Osteoblast (primary cell): ENCODE results near the gene NPEPL1. TPM values are rescaled to one million over a fixed set of nuclear protein-coding genes. Genes with fewer than 3 reads are reported as not detected.
A peak's percentile ranks its signal among the peaks of the same experiment; 100 is the strongest.

Experiments
- DNase-seq: peaks from one replicate; pipeline ENCODE4 v3.0.0; 2011; ENCODE audit warnings: low spot score, mixed read lengths; ENCODE audit not compliant: insufficient read length; ENCODE audit errors: missing footprints
- H2AFZ ChIP-seq: 2 replicates; pipeline ENCODE4 v1.6.0; 2011; ENCODE audit warnings: mild to moderate bottlenecking, low read length
- H3K27ac ChIP-seq: 2 replicates; pipeline ENCODE4 v1.5.1; 2011; ENCODE audit warnings: mild to moderate bottlenecking, low read depth, low read length, moderate library complexity
- H3K27me3 ChIP-seq: 2 replicates; pipeline ENCODE4 v1.6.0; 2012; ENCODE audit warnings: mild to moderate bottlenecking, control low read depth, inconsistent platforms, low read length, moderate library complexity; ENCODE audit not compliant: insufficient read depth
- H3K36me3 ChIP-seq: 2 replicates; pipeline ENCODE4 v1.5.1; 2011; ENCODE audit warnings: mild to moderate bottlenecking, low read length, control low read depth, moderate library complexity; ENCODE audit not compliant: insufficient read depth
- H3K4me1 ChIP-seq: 2 replicates; pipeline ENCODE4 v1.5.1; 2011; ENCODE audit warnings: mild to moderate bottlenecking, low read length, control low read depth, moderate library complexity; ENCODE audit not compliant: insufficient read depth
- H3K4me2 ChIP-seq: 2 replicates; pipeline ENCODE4 v1.6.0; 2011; ENCODE audit warnings: mild to moderate bottlenecking, low read length; ENCODE audit not compliant: insufficient read depth
- H3K4me3 ChIP-seq: fragments of 200-600 bp; sonication (generic); 3 replicates; pipeline ENCODE4 v1.5.1; 2012; ENCODE audit warnings: mild to moderate bottlenecking, low read length, inconsistent platforms; ENCODE audit not compliant: insufficient read depth
- H3K79me2 ChIP-seq: 2 replicates; pipeline ENCODE4 v1.6.0; 2012; ENCODE audit warnings: mild to moderate bottlenecking, low read length, control low read depth, inconsistent platforms; ENCODE audit not compliant: insufficient read depth
- H3K9me3 ChIP-seq: 2 replicates; pipeline ENCODE4 v1.5.1; 2011; ENCODE audit warnings: low read depth, low read length, control low read depth
- H4K20me1 ChIP-seq: 2 replicates; pipeline ENCODE4 v1.6.0; 2012; ENCODE audit warnings: mild to moderate bottlenecking, low read length, control low read depth; ENCODE audit not compliant: insufficient read depth
- CTCF ChIP-seq: IDR thresholded peaks from 2 replicates; pipeline ENCODE4 v1.5.1; 2011; ENCODE audit warnings: mild to moderate bottlenecking, low read depth, low read length, moderate library complexity; ENCODE audit errors: extremely low read depth
- total RNA-seq: library from RNA; depleted of rRNA; stranded (reverse); fragments of >200 nt; gene quantifications from 2 replicates; pipeline ENCODE4 v1.2.3, GENCODE V29; 2012

The NPEPL1 gene
- total RNA-seq, 1 donor = 29.7 TPM

GRCh38 chr20:58705208-58705926 lies 12.8 kb downstream of the NPEPL1 start:
- Histone ChIP-seq H3K4me2 (no peak overlapping the region), H3K27me3 (no peaks in the 10 kb centered on the region), H3K4me1 (no peaks in the 10 kb centered on the region), H2AFZ (no peak overlapping the region), H3K4me3 (no peak overlapping the region), H3K36me3 (peaks cover 33% of the 10 kb centered on the region), H4K20me1 (peaks cover 2% of the 10 kb centered on the region), H3K9me3 (no peaks in the 10 kb centered on the region), H3K79me2 (no peaks in the 10 kb centered on the region), H3K27ac (no peak overlapping the region)
- peak; percentile 42 for DNase-seq
- no peak for TF ChIP-seq CTCF

- Histone ChIP-seq H3K27ac (no peak overlapping the region), H3K4me1 (no peaks in the 10 kb centered on the region), H3K4me2 (no peak overlapping the region), H3K9me3 (no peaks in the 10 kb centered on the region), H2AFZ (no peak overlapping the region), H3K79me2 (no peaks in the 10 kb centered on the region), H3K36me3 (peaks cover 33% of the 10 kb centered on the region), H4K20me1 (peaks cover 2% of the 10 kb centered on the region), H3K27me3 (no peaks in the 10 kb centered on the region), H3K4me3 (no peak overlapping the region)
- TF ChIP-seq CTCF = no peak
- peak; percentile 56 for DNase-seq
Observed at GRCh38 chr20:58706150-58706892, 13.7 kb downstream of the NPEPL1 start.

GRCh38 chr20:58706975-58707681 lies 14.5 kb downstream of the NPEPL1 start:
- no peaks in the 10 kb centered on the region for H3K79me2 ChIP-seq
- no peaks in the 10 kb centered on the region for H3K4me1 ChIP-seq
- H4K20me1 ChIP-seq = peaks cover 2% of the 10 kb centered on the region
- H3K27ac ChIP-seq = no peak overlapping the region
- H3K36me3 ChIP-seq = peaks cover 33% of the 10 kb centered on the region
- no peaks in the 10 kb centered on the region for H3K9me3 ChIP-seq
- H3K4me2 ChIP-seq = no peak overlapping the region
- peak; percentile 59 for DNase-seq
- H2AFZ ChIP-seq = no peak overlapping the region
- no peak overlapping the region for H3K4me3 ChIP-seq
- H3K27me3 ChIP-seq = no peaks in the 10 kb centered on the region
- TF ChIP-seq CTCF = no peak

GRCh38 chr20:58707770-58708169 lies 15.2 kb downstream of the NPEPL1 start:
- TF ChIP-seq CTCF = no peak
- H2AFZ ChIP-seq = no peak overlapping the region

More at GRCh38 chr20:58707770-58708169, 15.2 kb downstream of the NPEPL1 start:
- Histone ChIP-seq H3K9me3 (no peaks in the 10 kb centered on the region), H3K36me3 (peaks cover 28% of the 10 kb centered on the region), H3K27ac (no peak overlapping the region), H3K4me3 (no peak overlapping the region), H3K4me1 (no peaks in the 10 kb centered on the region), H3K27me3 (no peaks in the 10 kb centered on the region), H3K79me2 (no peaks in the 10 kb centered on the region), H3K4me2 (no peak overlapping the region), H4K20me1 (peaks cover 2% of the 10 kb centered on the region)
- peak; percentile 46 for DNase-seq
